HepG2 (cell line): ENCODE measurements around the gene MYH7. TPM values are rescaled to one million over a fixed set of nuclear protein-coding genes. Genes with fewer than 3 reads are reported as not detected.

Experiments used
- ASH2L ChIP-seq: fragments of 300-600, 200-600 bp; sonication (generic); IDR thresholded peaks from 2 replicates; pipeline ENCODE4 v1.7.0; 2017; ENCODE audit warnings: low read depth, mild to moderate bottlenecking, moderate library complexity, mixed read lengths, low read length; ENCODE audit not compliant: insufficient read length
- ATF7-NPFF ChIP-seq: sonication (generic); formaldehyde crosslinking; IDR thresholded peaks from 2 replicates; pipeline ENCODE4 v1.8.1; 2023; ENCODE audit warnings: mild to moderate bottlenecking, low read depth, missing genetic modification reagents, moderate library complexity
- FOXM1 ChIP-seq: sonication (generic); formaldehyde crosslinking; IDR thresholded peaks from 2 replicates; pipeline ENCODE4 v1.5.0; 2020; ENCODE audit warnings: missing genetic modification reagents
- HOXA5 ChIP-seq: sonication (generic); formaldehyde crosslinking; IDR thresholded peaks from 2 replicates; pipeline ENCODE4 v1.4.0; 2020; ENCODE audit warnings: missing genetic modification reagents
- HOXA9 ChIP-seq: sonication (generic); formaldehyde crosslinking; IDR thresholded peaks from 2 replicates; pipeline ENCODE4 v1.8.1; 2022; ENCODE audit warnings: missing genetic modification reagents, mild to moderate bottlenecking, moderate library complexity, borderline replicate concordance
- IKZF5 ChIP-seq: IDR thresholded peaks from 2 replicates; pipeline ENCODE4 v1.6.1; 2018; ENCODE audit warnings: missing genetic modification reagents, mild to moderate bottlenecking, missing compliant biosample characterization
- MLLT10 ChIP-seq: sonication (generic); formaldehyde crosslinking; IDR thresholded peaks from 2 replicates; pipeline ENCODE4 v1.4.0; 2020; ENCODE audit warnings: missing genetic modification reagents
- MTF2 ChIP-seq: sonication (generic); formaldehyde crosslinking; IDR thresholded peaks from 2 replicates; pipeline ENCODE4 v1.5.0; 2020; ENCODE audit warnings: missing genetic modification reagents, borderline replicate concordance
- PAX8 ChIP-seq: sonication (generic); formaldehyde crosslinking; IDR thresholded peaks from 2 replicates; pipeline ENCODE4 v1.8.0; 2022; ENCODE audit warnings: mild to moderate bottlenecking, missing genetic modification reagents, borderline replicate concordance
- TP53 ChIP-seq: sonication (generic); formaldehyde crosslinking; conservative IDR thresholded peaks from 2 replicates; pipeline ENCODE4 v1.4.0; 2020; ENCODE audit warnings: missing genetic modification reagents
- ZBTB3 ChIP-seq: sonication (generic); formaldehyde crosslinking; IDR thresholded peaks from 2 replicates; pipeline ENCODE4 v1.4.0; 2020; ENCODE audit warnings: low read depth, mild to moderate bottlenecking, moderate library complexity, missing genetic modification reagents, borderline replicate concordance
- ZKSCAN1 ChIP-seq: fragments of 150-350 bp; IDR thresholded peaks from 2 replicates; pipeline ENCODE4 v1.6.1; 2014; ENCODE audit warnings: low read length
- ZNF274 ChIP-seq: sonication (generic); formaldehyde crosslinking; IDR thresholded peaks from 2 replicates; pipeline ENCODE4 v1.5.1; 2020; ENCODE audit warnings: mild to moderate bottlenecking, missing genetic modification reagents
- ZNF543 ChIP-seq: sonication (generic); formaldehyde crosslinking; IDR thresholded peaks from 2 replicates; pipeline ENCODE4 v1.4.0; 2020; ENCODE audit warnings: mild to moderate bottlenecking, missing genetic modification reagents
- ZNF550 ChIP-seq: sonication (generic); formaldehyde crosslinking; IDR thresholded peaks from 2 replicates; pipeline ENCODE4 v1.4.0; 2020; ENCODE audit warnings: mild to moderate bottlenecking, missing genetic modification reagents, borderline replicate concordance
- ZNF607 ChIP-seq: sonication (generic); formaldehyde crosslinking; IDR thresholded peaks from 2 replicates; pipeline ENCODE4 v1.5.1; 2020; ENCODE audit warnings: missing genetic modification reagents, mild to moderate bottlenecking, borderline replicate concordance
- ZNF615 ChIP-seq: sonication (generic); formaldehyde crosslinking; IDR thresholded peaks from 2 replicates; pipeline ENCODE4 v1.5.0; 2020; ENCODE audit warnings: mild to moderate bottlenecking, missing genetic modification reagents, borderline replicate concordance
- ZNF782 ChIP-seq: sonication (generic); formaldehyde crosslinking; IDR thresholded peaks from 2 replicates; pipeline ENCODE4 v1.4.0; 2020; ENCODE audit warnings: missing genetic modification reagents, mild to moderate bottlenecking, borderline replicate concordance
- polyA plus RNA-seq, 8 experiments: library from polyadenylated mRNA; depleted of rRNA in 3 of 8; stranded (reverse) in 7 of 8; unstranded in 1 of 8; fragments of >200 nt; fragmentation: Illumina TruSeq in 4 of 8; extraction: Trizol in 4 of 8; gene quantifications; 2 replicates each; pipeline versions ENCODE4 v1.2.1 to v1.2.3, GENCODE V29; 2011 to 2016; ENCODE audit warnings: low read depth in 4 of 8, missing spikeins in 1 of 8, mixed read lengths in 1 of 8; ENCODE audit not compliant: insufficient read depth in 1 of 8
- total RNA-seq, 5 experiments: library from RNA; depleted of rRNA; stranded (reverse); fragments of >200 nt; fragmentation: Illumina TruSeq; extraction: Trizol; gene quantifications; 2 replicates each; pipeline ENCODE4 v1.2.3, GENCODE V29; 2016; ENCODE audit warnings: low read depth in 1 of 5
- TF ChIP-seq, protein P1 (sequence below): sonication (generic); formaldehyde crosslinking; IDR thresholded peaks from one replicate; pipeline ENCODE4 v1.5.1; 2020; ENCODE audit warnings: mild to moderate bottlenecking, missing genetic modification reagents; ENCODE audit errors: not compliant biosample characterization

The MYH7 gene
- total and polyA plus RNA-seq, 2 of the 13 experiments (the other 11 are each of a cell fraction or from before 2014, with no cell fraction given) = 0.04 TPM; not detected in 1

- TF ChIP-seq, protein P1, sequence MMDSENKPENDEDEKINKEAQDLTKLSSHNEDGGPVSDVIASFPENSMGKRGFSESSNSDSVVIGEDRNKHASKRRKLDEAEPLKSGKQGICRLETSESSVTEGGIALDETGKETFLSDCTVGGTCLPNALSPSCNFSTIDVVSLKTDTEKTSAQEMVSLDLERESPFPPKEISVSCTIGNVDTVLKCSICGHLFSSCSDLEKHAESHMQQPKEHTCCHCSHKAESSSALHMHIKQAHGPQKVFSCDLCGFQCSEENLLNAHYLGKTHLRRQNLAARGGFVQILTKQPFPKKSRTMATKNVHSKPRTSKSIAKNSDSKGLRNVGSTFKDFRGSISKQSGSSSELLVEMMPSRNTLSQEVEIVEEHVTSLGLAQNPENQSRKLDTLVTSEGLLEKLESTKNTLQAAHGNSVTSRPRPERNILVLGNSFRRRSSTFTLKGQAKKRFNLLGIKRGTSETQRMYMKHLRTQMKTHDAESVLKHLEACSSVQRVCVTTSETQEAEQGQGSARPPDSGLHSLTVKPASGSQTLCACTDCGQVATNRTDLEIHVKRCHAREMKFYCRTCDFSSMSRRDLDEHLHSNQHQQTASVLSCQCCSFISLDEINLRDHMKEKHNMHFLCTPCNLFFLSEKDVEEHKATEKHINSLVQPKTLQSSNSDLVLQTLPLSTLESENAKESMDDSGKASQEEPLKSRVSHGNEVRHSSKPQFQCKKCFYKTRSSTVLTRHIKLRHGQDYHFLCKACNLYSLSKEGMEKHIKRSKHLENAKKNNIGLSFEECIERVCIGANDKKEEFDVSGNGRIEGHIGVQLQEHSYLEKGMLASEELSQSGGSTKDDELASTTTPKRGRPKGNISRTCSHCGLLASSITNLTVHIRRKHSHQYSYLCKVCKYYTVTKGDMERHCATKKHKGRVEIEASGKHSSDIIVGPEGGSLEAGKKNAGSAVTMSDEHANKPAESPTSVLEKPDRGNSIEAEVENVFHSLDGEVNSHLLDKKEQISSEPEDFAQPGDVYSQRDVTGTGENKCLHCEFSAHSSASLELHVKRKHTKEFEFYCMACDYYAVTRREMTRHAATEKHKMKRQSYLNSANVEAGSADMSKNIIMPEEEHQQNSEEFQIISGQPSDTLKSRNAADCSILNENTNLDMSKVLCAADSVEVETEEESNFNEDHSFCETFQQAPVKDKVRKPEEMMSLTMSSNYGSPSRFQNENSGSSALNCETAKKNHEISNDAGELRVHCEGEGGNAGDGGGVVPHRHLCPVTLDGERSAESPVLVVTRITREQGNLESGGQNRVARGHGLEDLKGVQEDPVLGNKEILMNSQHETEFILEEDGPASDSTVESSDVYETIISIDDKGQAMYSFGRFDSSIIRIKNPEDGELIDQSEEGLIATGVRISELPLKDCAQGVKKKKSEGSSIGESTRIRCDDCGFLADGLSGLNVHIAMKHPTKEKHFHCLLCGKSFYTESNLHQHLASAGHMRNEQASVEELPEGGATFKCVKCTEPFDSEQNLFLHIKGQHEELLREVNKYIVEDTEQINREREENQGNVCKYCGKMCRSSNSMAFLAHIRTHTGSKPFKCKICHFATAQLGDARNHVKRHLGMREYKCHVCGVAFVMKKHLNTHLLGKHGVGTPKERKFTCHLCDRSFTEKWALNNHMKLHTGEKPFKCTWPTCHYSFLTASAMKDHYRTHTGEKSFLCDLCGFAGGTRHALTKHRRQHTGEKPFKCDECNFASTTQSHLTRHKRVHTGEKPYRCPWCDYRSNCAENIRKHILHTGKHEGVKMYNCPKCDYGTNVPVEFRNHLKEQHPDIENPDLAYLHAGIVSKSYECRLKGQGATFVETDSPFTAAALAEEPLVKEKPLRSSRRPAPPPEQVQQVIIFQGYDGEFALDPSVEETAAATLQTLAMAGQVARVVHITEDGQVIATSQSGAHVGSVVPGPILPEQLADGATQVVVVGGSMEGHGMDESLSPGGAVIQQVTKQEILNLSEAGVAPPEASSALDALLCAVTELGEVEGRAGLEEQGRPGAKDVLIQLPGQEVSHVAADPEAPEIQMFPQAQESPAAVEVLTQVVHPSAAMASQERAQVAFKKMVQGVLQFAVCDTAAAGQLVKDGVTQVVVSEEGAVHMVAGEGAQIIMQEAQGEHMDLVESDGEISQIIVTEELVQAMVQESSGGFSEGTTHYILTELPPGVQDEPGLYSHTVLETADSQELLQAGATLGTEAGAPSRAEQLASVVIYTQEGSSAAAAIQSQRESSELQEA = peak; percentile 45
- TF ChIP-seq ZNF550 (0 out of 2 replicates have a peak, but pooled peaks have one; percentile 16), IKZF5 (CRISPR knock-in tag) (no peak), FOXM1 (CRISPR knock-in tag) (no peak), ZBTB3 (no peak), TP53 (CRISPR knock-in tag) (no peak), ZKSCAN1 (no peak), MLLT10 (CRISPR knock-in tag) (no peak), ZNF274 (CRISPR knock-in tag) (peak; percentile 44; the same call in 1 of the 2 replicates), HOXA9 (CRISPR knock-in tag) (no peak), ZNF782 (CRISPR knock-in tag) (no peak), ZNF607 (CRISPR knock-in tag) (no peak), ZNF615 (no peak), ATF7-NPFF (CRISPR knock-in tag) (no peak), ASH2L (peak; percentile 87), HOXA5 (CRISPR knock-in tag) (no peak), PAX8 (CRISPR knock-in tag) (no peak), ZNF543 (CRISPR knock-in tag) (0 out of 2 replicates have a peak, but pooled peaks have one; percentile 64), MTF2 (CRISPR knock-in tag) (peak; percentile 72; the same call in 1 of the 2 replicates)
Measured at GRCh38 chr14:23435543-23436326, at the start of gene MYH7 (continued).
